ENCODE data around the gene NDUFAF2. TPM values are rescaled to one million over a fixed set of nuclear protein-coding genes. Genes with fewer than 3 reads are reported as not detected.
A peak's percentile ranks its signal among the peaks of the same experiment; 100 is the strongest.

Gene NDUFAF2
- total and polyA plus RNA-seq, 2 of the 13 experiments (the other 11 are each of a cell fraction or from before 2014, with no cell fraction given) = 34.0 to 78.4 TPM

- peak; percentile 51 for TF ChIP-seq PAXIP1 (CRISPR knock-in tag; conservative IDR thresholded peaks at IDR 0.05)
- TF ChIP-seq ZNF3 (CRISPR knock-in tag; IDR thresholded peaks at IDR 0.05) = no peak; the same call in 1 of the 2 replicates
- TF ChIP-seq ZNF687 (CRISPR knock-in tag; IDR thresholded peaks at IDR 0.05) = peak; percentile 96
- TF ChIP-seq MZF1 (CRISPR knock-in tag; IDR thresholded peaks at IDR 0.05; ENCODE audit: borderline replicate concordance) = peak; percentile 61; the same call in 1 of the 2 replicates
- peak; percentile 51 for TF ChIP-seq MXD1 (CRISPR knock-in tag; IDR thresholded peaks at IDR 0.05)
- peak; percentile 94 for TF ChIP-seq NR2C2 (CRISPR knock-in tag; IDR thresholded peaks at IDR 0.05; ENCODE audit: borderline replicate concordance)
- peak; percentile 43; the same call in 1 of the 2 replicates for TF ChIP-seq BCL6 (CRISPR knock-in tag; IDR thresholded peaks at IDR 0.05)
- TF ChIP-seq ZBTB40 (IDR thresholded peaks at IDR 0.05) = peak; percentile 62
- TF ChIP-seq ZBTB40 (CRISPR knock-in tag; IDR thresholded peaks at IDR 0.05) = peak; percentile 37; the same call in 1 of the 2 replicates
- no peak for TF ChIP-seq TP53 (CRISPR knock-in tag; conservative IDR thresholded peaks at IDR 0.05)
- no peak for TF ChIP-seq JUND (CRISPR knock-in tag; IDR thresholded peaks at IDR 0.05)
Observed at GRCh38 chr5:61162010-61162831, 217.2 kb downstream of the NDUFAF2 start, which contains the start of gene SMIM15 (continued).
